ENCODE data around the gene GNAS-AS1. TPM values are rescaled to one million over a fixed set of nuclear protein-coding genes. Genes with fewer than 3 reads are reported as not detected.

Gene GNAS-AS1
- total RNA-seq, 2 donors from 2014 or later = not detected

DNA sequence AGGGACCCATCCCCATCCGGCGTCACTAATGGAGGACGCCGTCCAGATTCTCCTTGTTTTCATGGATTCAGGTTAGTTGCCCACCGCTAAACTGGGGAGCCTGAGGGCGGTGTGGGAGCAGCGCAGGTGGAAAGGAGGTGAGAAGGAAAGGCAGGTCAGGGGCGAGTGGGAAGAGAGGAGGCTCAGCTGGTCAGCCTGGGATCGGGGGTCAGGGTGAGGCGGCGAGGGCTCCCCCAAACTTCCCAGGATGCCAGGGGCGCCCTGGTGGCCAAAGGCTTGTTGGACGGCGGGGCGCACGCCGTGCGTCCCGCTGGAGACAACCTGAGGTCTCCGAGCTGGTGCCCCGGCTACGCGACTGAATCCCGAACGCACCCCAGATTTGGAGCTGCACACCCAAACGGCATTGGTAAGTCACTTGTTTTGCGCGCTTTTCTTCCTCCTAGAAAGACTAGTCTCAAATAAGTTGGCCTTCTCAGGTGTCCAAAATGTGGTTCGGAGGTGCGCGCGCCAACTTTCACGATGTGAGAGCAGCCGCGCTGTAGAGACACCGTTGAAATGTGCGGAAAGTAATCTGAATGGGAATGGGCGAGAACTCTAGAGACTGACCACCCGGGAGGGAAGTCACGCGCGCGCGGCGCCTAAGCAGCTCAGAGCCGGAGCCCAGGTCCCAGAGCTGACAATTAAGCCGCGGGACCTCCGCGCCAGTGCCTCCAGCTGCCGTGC is 9.7 kb downstream of the GNAS-AS1 start:
- no peaks in the 10 kb centered on the region for H3K36me3 ChIP-seq
- H3K4me1 ChIP-seq = peaks cover 0 to 6% of the 10 kb centered on the region in 2 donors
- no peak overlapping the region for H3K4me3 ChIP-seq
- no peaks in the 10 kb centered on the region for H3K9me3 ChIP-seq
- DNase-seq (ENCODE audit: low spot score) = no peak
- H3K27ac ChIP-seq = no peak overlapping the region
- TF ChIP-seq, protein P1, sequence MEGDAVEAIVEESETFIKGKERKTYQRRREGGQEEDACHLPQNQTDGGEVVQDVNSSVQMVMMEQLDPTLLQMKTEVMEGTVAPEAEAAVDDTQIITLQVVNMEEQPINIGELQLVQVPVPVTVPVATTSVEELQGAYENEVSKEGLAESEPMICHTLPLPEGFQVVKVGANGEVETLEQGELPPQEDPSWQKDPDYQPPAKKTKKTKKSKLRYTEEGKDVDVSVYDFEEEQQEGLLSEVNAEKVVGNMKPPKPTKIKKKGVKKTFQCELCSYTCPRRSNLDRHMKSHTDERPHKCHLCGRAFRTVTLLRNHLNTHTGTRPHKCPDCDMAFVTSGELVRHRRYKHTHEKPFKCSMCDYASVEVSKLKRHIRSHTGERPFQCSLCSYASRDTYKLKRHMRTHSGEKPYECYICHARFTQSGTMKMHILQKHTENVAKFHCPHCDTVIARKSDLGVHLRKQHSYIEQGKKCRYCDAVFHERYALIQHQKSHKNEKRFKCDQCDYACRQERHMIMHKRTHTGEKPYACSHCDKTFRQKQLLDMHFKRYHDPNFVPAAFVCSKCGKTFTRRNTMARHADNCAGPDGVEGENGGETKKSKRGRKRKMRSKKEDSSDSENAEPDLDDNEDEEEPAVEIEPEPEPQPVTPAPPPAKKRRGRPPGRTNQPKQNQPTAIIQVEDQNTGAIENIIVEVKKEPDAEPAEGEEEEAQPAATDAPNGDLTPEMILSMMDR (IDR thresholded peaks at IDR 0.05) = no peak
- H3K27me3 ChIP-seq = peaks cover 0 to 3% of the 10 kb centered on the region in 2 donors

- no peaks in the 10 kb centered on the region for H3K36me3 ChIP-seq
- peaks cover 0 to 6% of the 10 kb centered on the region in 2 donors for H3K4me1 ChIP-seq
- peak overlapping the region in 1 of 2 donors; percentile 2 for H3K4me3 ChIP-seq
- H3K27me3 ChIP-seq = peaks cover 0 to 3% of the 10 kb centered on the region in 2 donors
- H3K27ac ChIP-seq = no peak overlapping the region
- H3K9me3 ChIP-seq = no peaks in the 10 kb centered on the region
- TF ChIP-seq, protein P1 (IDR thresholded peaks at IDR 0.05) = no peak
- DNase-seq (ENCODE audit: low spot score) = no peak
Observed at GRCh38 chr20:58839991-58840747, 10.5 kb downstream of the GNAS-AS1 start.

GRCh38 chr20:58839474-58839874 is 11.2 kb downstream of the GNAS-AS1 start:
- no peak for DNase-seq (ENCODE audit: low spot score)
- Histone ChIP-seq H3K4me1 (peaks cover 0 to 6% of the 10 kb centered on the region in 2 donors), H3K27me3 (peaks cover 0 to 3% of the 10 kb centered on the region in 2 donors), H3K4me3 (peak overlapping the region in 1 of 2 donors; percentile 2), H3K36me3 (no peaks in the 10 kb centered on the region), H3K9me3 (no peaks in the 10 kb centered on the region), H3K27ac (no peak overlapping the region)
- TF ChIP-seq, protein P1 (IDR thresholded peaks at IDR 0.05) = peak in 1 of 2 donors; percentile 60

DNA sequence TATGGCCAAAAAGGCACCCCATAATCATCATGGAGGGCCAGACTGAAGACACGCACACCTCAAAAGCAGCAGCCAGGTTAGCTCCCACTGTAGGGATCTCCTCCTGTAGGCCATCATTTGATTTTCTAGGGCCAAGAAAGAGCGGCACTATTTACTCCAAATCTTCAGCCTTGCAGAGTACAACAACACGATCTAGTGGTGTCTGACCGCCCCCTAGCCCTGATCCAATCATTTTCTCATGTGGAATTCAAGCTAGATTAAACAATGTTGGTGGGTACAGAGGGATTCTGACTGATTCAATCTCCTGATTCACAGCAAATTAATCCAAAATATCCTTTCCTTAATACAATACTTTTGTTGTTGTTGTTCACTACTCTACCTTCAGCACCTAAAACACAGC is 12.5 kb downstream of the GNAS-AS1 start:
- Histone ChIP-seq H3K27ac (no peak overlapping the region), H3K4me1 (peaks cover 0 to 6% of the 10 kb centered on the region in 2 donors), H3K9me3 (no peaks in the 10 kb centered on the region), H3K36me3 (no peaks in the 10 kb centered on the region), H3K27me3 (peaks cover 0 to 3% of the 10 kb centered on the region in 2 donors), H3K4me3 (no peak overlapping the region)
- no peak for DNase-seq (ENCODE audit: low spot score)
- TF ChIP-seq, protein P1 (IDR thresholded peaks at IDR 0.05) = no peak

- Histone ChIP-seq H3K36me3 (no peaks in the 10 kb centered on the region), H3K4me3 (no peak overlapping the region), H3K27ac (no peak overlapping the region), H3K9me3 (no peaks in the 10 kb centered on the region), H3K27me3 (peaks cover 0 to 3% of the 10 kb centered on the region in 2 donors), H3K4me1 (peaks cover 0 to 6% of the 10 kb centered on the region in 2 donors)
- TF ChIP-seq, protein P1 (IDR thresholded peaks at IDR 0.05) = no peak
- DNase-seq (ENCODE audit: low spot score) = no peak
Observed at GRCh38 chr20:58837717-58838116, 13.0 kb downstream of the GNAS-AS1 start.
